Psoas muscle (tissue), 8 donors: ENCODE results near the gene ZNF750. TPM values are rescaled to one million over a fixed set of nuclear protein-coding genes. Genes with fewer than 3 reads are reported as not detected.
A peak's percentile ranks its signal among the peaks of the same experiment; 100 is the strongest.

ENCODE experiments used
- ATAC-seq, 4 donors: fragments of 200-7000 bp; cut with Tn5 transposase; one replicate each; pipeline ENCODE4 v1.9.1; 2020; ENCODE audit warnings: moderate library complexity in 3 of 4, mild to moderate bottlenecking in 2 of 4
- DNase-seq, 2 donors: peaks; one replicate each; pipeline ENCODE4 v3.0.0-alpha.2; 2020
- H3K27ac ChIP-seq: fragments of 200-600 bp; one replicate; pipeline ENCODE4 v1.8.0; 2022
- H3K27me3 ChIP-seq, 3 donors: fragments of 200-600 bp in 1 of 3; one replicate each; pipeline versions ENCODE4 v1.6.1 to v1.8.0; 2013 to 2022; ENCODE audit warnings: low read length in 2 of 3, mild to moderate bottlenecking in 2 of 3, moderate library complexity in 1 of 3; ENCODE audit not compliant: insufficient read depth in 3 of 3
- H3K36me3 ChIP-seq, 2 donors: fragments of 200-600 bp in 1 of 2; one replicate each; pipeline versions ENCODE4 v1.6.1 to v1.8.0; 2013 to 2022; ENCODE audit warnings: low read depth in 1 of 2, mild to moderate bottlenecking in 1 of 2, moderate library complexity in 1 of 2; ENCODE audit not compliant: insufficient read depth in 1 of 2
- H3K4me1 ChIP-seq: fragments of 200-600 bp; one replicate; pipeline ENCODE4 v1.8.0; 2022
- H3K4me3 ChIP-seq: fragments of 200-600 bp; one replicate; pipeline ENCODE4 v1.8.0; 2022; ENCODE audit warnings: mild to moderate bottlenecking
- H3K9me3 ChIP-seq: fragments of 200-600 bp; one replicate; pipeline ENCODE4 v1.8.0; 2022
- WGBS, 3 donors: extraction: QIAGEN DNeasy Blood & Tissue Kit; methylation state at CpG; one replicate each; pipeline versions ENCODE4 v1.1.6 to v1.1.7; 2013; 5-methylcytosine and 5-hydroxymethylcytosine counted together
- intact Hi-C, 2 donors: fragments of 100-400 bp; cut with DNase I; formaldehyde crosslinking; loops; one replicate each; pipeline versions ENCODE4 v1.11.0 to v1.14.2; 2022
- polyA plus RNA-seq, 3 donors: library from polyadenylated mRNA; stranded (reverse); fragments of 200-250 nt; gene quantifications; one replicate each; pipeline ENCODE4 v1.2.3, GENCODE V29; 2013
- total RNA-seq, 4 donors: library from RNA; stranded (reverse); fragmentation: NEBNext Ultra II Directional in 2 of 4; extraction: Animal tissue kit (Norgen Biotek cat#: 25700) in 2 of 4; gene quantifications; one replicate each; pipeline versions ENCODE4 v1.2.1 to v1.2.4, GENCODE V29; 2021 to 2023
- TF ChIP-seq, protein P1 (sequence below): fragments of 200-600 bp; IDR thresholded peaks from one replicate; pipeline ENCODE4 v1.8.0; 2022; ENCODE audit warnings: antibody characterized with exemption
- donor health status: healthy with polysubstance abuse.
- donor health status: DM: no; HTN: no; CAD: no; lungs with moderate emphysema.
- donor health status: Bipolar disorder and iron deficiency.
- donor health status: healthy.
- donor health status: DM: yes; HTN: yes; CAD: no.
- donor health status: DM: no; HTN: no; CAD: no.
- donor health status: DM: no; HTN: no; CAD: no.
- donor health status: DM: yes; HTN: yes; CAD: no.

Gene ZNF750
- total and polyA plus RNA-seq, 7 donors, result 0.79 to 6.3 (median 2.2) TPM; not detected in 1

DNA sequence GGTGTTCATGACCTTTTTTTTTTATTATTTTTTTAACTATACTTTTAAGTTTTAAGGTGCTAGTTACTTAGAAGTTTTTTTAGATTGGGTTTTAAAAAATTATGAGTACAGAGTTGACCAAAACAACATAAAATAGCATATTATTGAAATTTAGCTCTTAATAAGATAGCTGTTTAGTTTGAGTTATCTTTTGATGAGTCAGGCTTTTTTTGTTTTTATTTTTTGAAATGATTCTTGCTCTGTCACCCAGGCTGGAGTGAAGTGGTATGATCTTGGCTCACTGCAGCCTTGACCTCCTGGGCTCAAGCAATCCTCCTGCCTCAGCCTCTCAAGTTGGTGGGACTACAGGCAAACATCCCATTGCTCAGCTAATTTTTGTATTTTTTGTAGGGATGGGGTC is 13.6 kb downstream of the ZNF750 start:
- Histone ChIP-seq H3K4me1 (no peaks in the 10 kb centered on the region), H3K36me3 (peaks cover 0 to 5% of the 10 kb centered on the region in 2 donors), H3K27me3 (no peaks in the 10 kb centered on the region), H3K27ac (no peak overlapping the region), H3K4me3 (no peak overlapping the region), H3K9me3 (no peaks in the 10 kb centered on the region)
- TF ChIP-seq, protein P1, sequence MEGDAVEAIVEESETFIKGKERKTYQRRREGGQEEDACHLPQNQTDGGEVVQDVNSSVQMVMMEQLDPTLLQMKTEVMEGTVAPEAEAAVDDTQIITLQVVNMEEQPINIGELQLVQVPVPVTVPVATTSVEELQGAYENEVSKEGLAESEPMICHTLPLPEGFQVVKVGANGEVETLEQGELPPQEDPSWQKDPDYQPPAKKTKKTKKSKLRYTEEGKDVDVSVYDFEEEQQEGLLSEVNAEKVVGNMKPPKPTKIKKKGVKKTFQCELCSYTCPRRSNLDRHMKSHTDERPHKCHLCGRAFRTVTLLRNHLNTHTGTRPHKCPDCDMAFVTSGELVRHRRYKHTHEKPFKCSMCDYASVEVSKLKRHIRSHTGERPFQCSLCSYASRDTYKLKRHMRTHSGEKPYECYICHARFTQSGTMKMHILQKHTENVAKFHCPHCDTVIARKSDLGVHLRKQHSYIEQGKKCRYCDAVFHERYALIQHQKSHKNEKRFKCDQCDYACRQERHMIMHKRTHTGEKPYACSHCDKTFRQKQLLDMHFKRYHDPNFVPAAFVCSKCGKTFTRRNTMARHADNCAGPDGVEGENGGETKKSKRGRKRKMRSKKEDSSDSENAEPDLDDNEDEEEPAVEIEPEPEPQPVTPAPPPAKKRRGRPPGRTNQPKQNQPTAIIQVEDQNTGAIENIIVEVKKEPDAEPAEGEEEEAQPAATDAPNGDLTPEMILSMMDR, result no peak
- no peak for DNase-seq
- intact Hi-C loops, result no loop called here
- ATAC-seq, result no peak

DNA sequence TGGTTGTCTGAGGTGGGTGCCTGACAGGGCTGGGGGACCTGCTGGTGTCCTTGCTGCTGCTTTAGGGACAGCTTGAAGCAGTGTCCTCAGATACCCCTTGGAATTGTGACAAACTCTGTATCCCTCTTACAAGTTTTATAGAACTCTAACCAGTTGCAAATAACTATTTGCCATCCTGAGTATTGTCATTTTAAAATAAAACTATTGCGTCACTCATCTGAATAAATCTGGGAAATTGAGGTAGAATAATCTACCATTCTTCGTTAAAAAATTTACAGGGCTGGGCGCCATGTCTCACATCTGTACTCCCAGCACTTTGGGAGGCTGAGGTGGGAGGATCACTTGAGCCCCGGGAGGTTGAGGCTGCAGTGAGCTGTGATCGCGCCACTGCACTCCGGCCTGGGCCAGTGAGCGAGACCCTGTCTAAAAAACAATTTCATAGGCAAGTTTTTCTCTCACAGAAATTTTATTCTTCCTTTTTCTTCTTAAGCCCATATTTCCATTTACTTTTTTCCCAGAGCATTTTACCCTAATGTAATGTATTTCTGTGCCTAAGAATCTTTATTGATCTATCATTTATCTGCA is 14.2 kb downstream of the ZNF750 start:
- no peak overlapping the region for H3K27ac ChIP-seq
- ATAC-seq (no peak), DNase-seq (no peak)
- 96 to 99% (median 96%) methylated on average over 8 of the region's 8 CpGs for whole genome bisulfite sequencing, 3 donors
- no peaks in the 10 kb centered on the region for H3K9me3 ChIP-seq
- H3K4me3 ChIP-seq, result no peak overlapping the region
- intact Hi-C loops, result no loop called here
- H3K4me1 ChIP-seq, result no peaks in the 10 kb centered on the region
- TF ChIP-seq, protein P1, result no peak
- no peaks in the 10 kb centered on the region for H3K27me3 ChIP-seq
- no peaks in the 10 kb centered on the region for H3K36me3 ChIP-seq

DNA sequence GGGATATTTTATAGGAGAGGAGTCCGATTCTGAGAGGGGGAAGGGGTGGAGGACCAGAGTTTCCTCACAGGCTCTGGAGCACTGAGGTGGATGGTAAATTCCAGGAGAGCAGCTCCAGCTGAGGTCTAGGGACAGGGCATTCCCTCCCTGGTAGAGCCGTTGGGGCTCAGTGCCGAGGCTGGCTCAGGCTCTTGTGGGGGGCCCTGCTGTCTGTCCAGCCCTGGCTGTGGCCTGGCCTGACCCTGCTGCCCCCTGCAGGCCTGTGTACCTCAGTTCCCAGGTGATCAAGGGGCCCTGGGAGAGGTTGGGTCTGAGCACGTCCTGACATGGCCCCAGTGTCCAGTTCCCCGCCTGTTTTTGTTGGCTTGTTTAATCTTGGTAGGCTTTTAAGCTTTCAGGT is 16.8 kb downstream of the ZNF750 start:
- Histone ChIP-seq H3K4me1 (no peaks in the 10 kb centered on the region), H3K27me3 (no peaks in the 10 kb centered on the region), H3K9me3 (peaks cover 4% of the 10 kb centered on the region), H3K27ac (no peak overlapping the region), H3K4me3 (no peak overlapping the region), H3K36me3 (peaks cover 0 to under 1% of the 10 kb centered on the region in 2 donors)
- DNase-seq (no peak), ATAC-seq (peak in 3 of 4 donors; percentile 40 to 62 (median 53))
- intact Hi-C loops, result no loop called here
- WGBS, 3 donors, result 70 to 90% (median 80%) methylated on average over 5 of the region's 5 CpGs
- TF ChIP-seq, protein P1, result peak; percentile 13

DNA sequence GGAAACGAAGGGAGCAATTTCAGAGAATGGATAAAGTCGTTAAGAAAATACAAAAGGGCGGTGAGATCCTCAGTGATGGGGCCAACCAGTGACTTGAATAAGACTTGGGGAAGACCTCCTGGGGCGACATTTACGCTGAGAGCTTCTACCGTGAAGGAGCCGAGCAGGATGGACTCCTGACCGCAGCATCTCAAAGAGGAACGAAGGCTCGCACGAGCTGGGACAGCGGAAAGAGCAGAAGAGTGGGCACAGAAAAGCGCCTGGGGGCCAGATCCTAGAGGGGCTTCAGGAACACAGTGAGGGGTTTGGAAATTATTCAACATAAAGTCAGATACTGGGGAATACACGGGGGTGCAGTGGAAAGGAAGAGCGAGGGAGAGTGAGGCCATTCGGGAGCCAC is 17.5 kb downstream of the ZNF750 start:
- no peaks in the 10 kb centered on the region for H3K4me1 ChIP-seq
- DNase-seq, result no peak
- TF ChIP-seq, protein P1, result no peak

DNA sequence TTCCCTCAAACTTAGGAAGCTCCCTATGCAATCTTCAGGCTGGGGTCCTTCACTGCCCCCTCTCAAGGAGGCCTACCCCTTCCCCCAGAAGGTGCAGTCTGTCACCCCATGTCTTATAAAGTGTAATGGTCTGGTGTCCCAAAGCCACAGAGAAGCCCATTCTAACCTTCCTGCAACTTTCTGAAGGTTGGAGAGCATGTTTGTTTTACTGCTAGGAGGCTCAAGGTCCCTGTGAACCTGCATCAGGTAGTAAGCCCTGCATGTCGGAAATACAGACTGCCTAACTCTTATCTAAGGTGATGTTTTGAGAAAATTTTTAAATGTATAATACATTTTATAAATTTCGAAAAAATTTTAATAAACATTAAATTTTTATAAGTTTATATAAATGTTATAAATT is 18.3 kb downstream of the ZNF750 start:
- H3K36me3 ChIP-seq, result peaks cover 0 to 14% of the 10 kb centered on the region in 2 donors
- peaks cover 4% of the 10 kb centered on the region for H3K9me3 ChIP-seq

More for the DNA sequence above, 17.5 kb downstream of the ZNF750 start:
- no peak overlapping the region for H3K4me3 ChIP-seq
- no peak for ATAC-seq
- H3K36me3 ChIP-seq, result peaks cover 0 to 7% of the 10 kb centered on the region in 2 donors
- H3K9me3 ChIP-seq, result peaks cover 4% of the 10 kb centered on the region
- 92 to 95% (median 93%) methylated on average over 16 of the region's 16 CpGs for WGBS, 3 donors
- H3K27me3 ChIP-seq, result no peaks in the 10 kb centered on the region
- intact Hi-C loops, result no loop called here
- H3K27ac ChIP-seq, result no peak overlapping the region

More for the DNA sequence above, 18.3 kb downstream of the ZNF750 start:
- intact Hi-C loops, result no loop called here
- no peak overlapping the region for H3K4me3 ChIP-seq
- DNase-seq, result no peak
- TF ChIP-seq, protein P1, result no peak
- H3K27me3 ChIP-seq, result no peaks in the 10 kb centered on the region
- ATAC-seq, result no peak
- 97% methylated on average over 2 of the region's 2 CpGs for WGBS, 3 donors
- H3K27ac ChIP-seq, result no peak overlapping the region
- no peaks in the 10 kb centered on the region for H3K4me1 ChIP-seq
